Activated CD8-positive, alpha-beta memory T cell treated with anti-CD3 and anti-CD28 coated beads for 48 hours (primary cell): ENCODE results near the gene OLFM2.
"Not testable (repeated sequence)": the region's sequence is repeated elsewhere in the genome, so short reads cannot be mapped to it uniquely, and the experiment has no call there.

Experiments used
- DNase-seq, 3 experiments: peaks; one replicate each; pipeline ENCODE4 v3.0.0-alpha.2; 2020; ENCODE audit warnings: low read depth in 2 of 3, low spot score in 2 of 3

The OLFM2 gene

GRCh38 chr19:9836021-9836420, 100.3 kb downstream of the OLFM2 start:
- no peak for DNase-seq

- no peak for DNase-seq
Observed at GRCh38 chr19:9835507-9835949, 100.8 kb downstream of the OLFM2 start.

- peak; percentile 89 to 98 (median 96) for DNase-seq
Observed at GRCh38 chr19:9834726-9835506, 101.4 kb downstream of the OLFM2 start, which contains the start of gene PIN1. PIN1 (plus strand) TSS chr19:9835318; CDS start chr19:9835345, 27 bp downstream.

- no peak for DNase-seq
Observed at GRCh38 chr19:9834307-9834725, 102.0 kb downstream of the OLFM2 start.

- DNase-seq, result no peak
Observed at GRCh38 chr19:9828551-9829063, 107.7 kb downstream of the OLFM2 start.

- DNase-seq, result peak; percentile 68 to 76 (median 71)
Observed at GRCh38 chr19:9827289-9828238, 108.8 kb downstream of the OLFM2 start, which contains the start of gene UBL5. UBL5 (plus strand) TSS chr19:9827918; CDS start chr19:9828338, 420 bp downstream.

GRCh38 chr19:9823816-9824215, 112.5 kb downstream of the OLFM2 start:
- no peak for DNase-seq

- DNase-seq, result not testable (repeated sequence)
Observed at GRCh38 chr19:9820034-9820433, 116.3 kb downstream of the OLFM2 start.

GRCh38 chr19:9819596-9819909, 116.8 kb downstream of the OLFM2 start:
- DNase-seq, result no peak

- DNase-seq, result peak; percentile 100
Observed at GRCh38 chr19:9818734-9819595, 117.3 kb downstream of the OLFM2 start, which contains the start of gene FBXL12. FBXL12 (minus strand) TSS chr19:9819079; CDS start chr19:9818813, 266 bp downstream.

- no peak for DNase-seq
Observed at GRCh38 chr19:9818175-9818733, 118.1 kb downstream of the OLFM2 start.

- DNase-seq, result no peak
Observed at GRCh38 chr19:9811139-9811538, 125.2 kb downstream of the OLFM2 start.

- DNase-seq, result no peak
Observed at GRCh38 chr19:9808855-9809824, 127.2 kb downstream of the OLFM2 start.

GRCh38 chr19:9806803-9807202, 129.5 kb downstream of the OLFM2 start:
- DNase-seq, result no peak
